Measurements from ENCODE around the gene RAB10. TPM values are rescaled to one million over a fixed set of nuclear protein-coding genes. Genes with fewer than 3 reads are reported as not detected.
"Not testable (repeated sequence)": the region's sequence is repeated elsewhere in the genome, so short reads cannot be mapped to it uniquely, and the experiment has no call there.

RAB10 gene
- total RNA-seq, 1 experiment from 2014 or later, result 130 TPM

- Histone ChIP-seq H3K79me1 (ENCODE audit: insufficient read depth, low read depth, low read length, poor library complexity, severe bottlenecking) (peaks cover 8% of the 10 kb centered on the region), H2BK5ac (ENCODE audit: insufficient read length, low read length) (no peak overlapping the region), H3K56ac (ENCODE audit: insufficient read length, low read depth, low read length) (no peak overlapping the region), H3K14ac (ENCODE audit: insufficient read depth, low read length) (no peak overlapping the region), H4K5ac (ENCODE audit: insufficient read length, low read depth, low read length) (no peak overlapping the region), H3K79me2 (ENCODE audit: insufficient read depth, low read length) (peaks cover 9% of the 10 kb centered on the region; the same call in 1 of the 2 replicates), H2BK12ac (ENCODE audit: insufficient read length, low read depth, low read length) (no peak overlapping the region), H2AK5ac (ENCODE audit: insufficient read length, low read length) (no peak overlapping the region), H3K9ac (ENCODE audit: extremely low read depth, insufficient read length, low read length) (no peak overlapping the region), H3K4me2 (ENCODE audit: insufficient read depth, insufficient read length, low read length) (no peak overlapping the region), H2BK120ac (ENCODE audit: low read depth, low read length, poor library complexity, severe bottlenecking) (no peak overlapping the region), H2AFZ (ENCODE audit: low read length) (no peak overlapping the region), H2BK20ac (ENCODE audit: low read depth, low read length, poor library complexity, severe bottlenecking) (no peak overlapping the region), H3K9me3 (ENCODE audit: control insufficient read depth, low read depth, low read length) (no peaks in the 10 kb centered on the region), H3K27ac (ENCODE audit: insufficient read length, low read depth, low read length) (no peak overlapping the region), H3K23ac (ENCODE audit: insufficient read length, low read depth, low read length) (no peak overlapping the region), H4K91ac (ENCODE audit: insufficient read length, low read depth, low read length) (no peak overlapping the region), H3K27me3 (ENCODE audit: insufficient read depth, low read length) (no peaks in the 10 kb centered on the region), H3K23me2 (ENCODE audit: insufficient read length, low read depth, low read length, poor library complexity, severe bottlenecking) (no peaks in the 10 kb centered on the region), H3K4me1 (ENCODE audit: insufficient read depth, low read length) (no peaks in the 10 kb centered on the region), H3K18ac (ENCODE audit: insufficient read length, low read depth, low read length) (no peak overlapping the region), H2BK15ac (ENCODE audit: low read depth, low read length) (no peak overlapping the region), H4K8ac (replicated peaks; ENCODE audit: insufficient read length, low read depth, low read length) (no peak overlapping the region), H4K20me1 (ENCODE audit: control insufficient read depth, insufficient read depth, insufficient read length) (no peaks in the 10 kb centered on the region), H3K4ac (ENCODE audit: low read depth, low read length) (no peak overlapping the region), H3T11ph (ENCODE audit: low read length) (no peak overlapping the region)
- peaks cover 4 to 14% (median 4%) of the 10 kb centered on the region in 3 experiments; a peak in 5 of 7 replicates for H3K36me3 Mint-ChIP-seq (ENCODE audit: insufficient read depth in 1 of 3, low read depth in 3 of 3)
- WGBS (ENCODE audit: extremely low coverage, insufficient read length, low lambda C conversion rate), result no CpG with 5 or more reads among the region's 1 CpG
- H3K4me3 Mint-ChIP-seq, result no peak overlapping the region
- H3K4me1 Mint-ChIP-seq, result peaks cover 24 to 25% of the 10 kb centered on the region in 2 experiments
- no peak overlapping the region for H3K27ac Mint-ChIP-seq
- H3K27me3 Mint-ChIP-seq (ENCODE audit: low read depth), result no peaks in the 10 kb centered on the region
- no peak for DNase-seq
- peak; percentile 81 for TF ChIP-seq CTCF (conservative IDR thresholded peaks at IDR 0.05)
- H3K9me3 Mint-ChIP-seq, result no peaks in the 10 kb centered on the region
These were observed 54.3 kb downstream of the RAB10 start for GRCh38 chr2:26088038-26088643.

GRCh38 chr2:26088931-26089330 lies 55.0 kb downstream of the RAB10 start:
- not testable (repeated sequence) for H3T11ph ChIP-seq (ENCODE audit: low read length); H2AK5ac ChIP-seq (ENCODE audit: insufficient read length, low read length); H3K27ac ChIP-seq (ENCODE audit: insufficient read length, low read depth, low read length); H4K5ac ChIP-seq (ENCODE audit: insufficient read length, low read depth, low read length); H2BK20ac ChIP-seq (ENCODE audit: low read depth, low read length, poor library complexity, severe bottlenecking); H3K9me3 ChIP-seq (ENCODE audit: control insufficient read depth, low read depth, low read length); H3K23me2 ChIP-seq (ENCODE audit: insufficient read length, low read depth, low read length, poor library complexity, severe bottlenecking); H2BK15ac ChIP-seq (ENCODE audit: low read depth, low read length); H3K4me2 ChIP-seq (ENCODE audit: insufficient read depth, insufficient read length, low read length); H4K8ac ChIP-seq (replicated peaks; ENCODE audit: insufficient read length, low read depth, low read length); H2BK120ac ChIP-seq (ENCODE audit: low read depth, low read length, poor library complexity, severe bottlenecking); H2BK12ac ChIP-seq (ENCODE audit: insufficient read length, low read depth, low read length); H4K91ac ChIP-seq (ENCODE audit: insufficient read length, low read depth, low read length); H3K79me2 ChIP-seq (ENCODE audit: insufficient read depth, low read length); H3K23ac ChIP-seq (ENCODE audit: insufficient read length, low read depth, low read length); H3K4me3 Mint-ChIP-seq; H3K14ac ChIP-seq (ENCODE audit: insufficient read depth, low read length); H3K4me1 ChIP-seq (ENCODE audit: insufficient read depth, low read length); H3K9me3 Mint-ChIP-seq; H2BK5ac ChIP-seq (ENCODE audit: insufficient read length, low read length); H3K79me1 ChIP-seq (ENCODE audit: insufficient read depth, low read depth, low read length, poor library complexity, severe bottlenecking); H3K56ac ChIP-seq (ENCODE audit: insufficient read length, low read depth, low read length); H3K27me3 Mint-ChIP-seq (ENCODE audit: low read depth); H4K20me1 ChIP-seq (ENCODE audit: control insufficient read depth, insufficient read depth, insufficient read length); H3K18ac ChIP-seq (ENCODE audit: insufficient read length, low read depth, low read length); DNase-seq; H3K27me3 ChIP-seq (ENCODE audit: insufficient read depth, low read length); H2AFZ ChIP-seq (ENCODE audit: low read length); H3K4ac ChIP-seq (ENCODE audit: low read depth, low read length); H3K9ac ChIP-seq (ENCODE audit: extremely low read depth, insufficient read length, low read length)
- Mint-ChIP-seq H3K36me3 (ENCODE audit: insufficient read depth in 1 of 3, low read depth in 3 of 3) (peaks cover 9 to 22% (median 9%) of the 10 kb centered on the region in 3 experiments; a peak in 6 of 7 replicates), H3K27ac (peak overlapping the region in 1 of 3 experiments; percentile 78; a peak in 2 of 7 replicates), H3K4me1 (peaks cover 21 to 23% of the 10 kb centered on the region in 2 experiments)
- no CpG with 5 or more reads among the region's 4 CpGs for WGBS (ENCODE audit: extremely low coverage, insufficient read length, low lambda C conversion rate)

Data from H9 (cell line).